ENCODE measurements around the gene RHOC. TPM values are rescaled to one million over a fixed set of nuclear protein-coding genes. Genes with fewer than 3 reads are reported as not detected.

The RHOC gene
- total and polyA plus RNA-seq, 8 donors: 44.0 to 105 (median 73.8) TPM

DNA sequence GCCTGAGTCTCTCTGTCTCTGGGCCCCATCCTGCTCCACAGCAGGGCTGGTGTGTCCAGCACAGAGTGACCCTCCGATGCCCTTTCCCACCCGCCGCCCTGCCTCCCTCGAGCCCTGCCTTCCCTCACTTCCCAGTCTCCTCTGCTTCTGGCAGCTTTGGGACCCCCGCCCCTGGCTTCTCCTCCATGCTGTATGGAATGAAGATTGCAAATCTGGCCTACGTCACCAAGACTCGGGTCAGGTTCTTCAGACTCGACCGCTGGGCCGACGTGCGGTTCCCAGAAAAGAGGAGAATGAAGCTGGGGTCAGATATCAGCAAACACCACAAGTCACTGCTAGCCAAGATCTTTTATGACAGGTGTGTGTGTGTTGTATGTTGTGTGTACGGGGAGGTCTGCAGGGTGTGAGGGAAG is 18.1 kb downstream of the RHOC start:
- TF ChIP-seq, protein P1, sequence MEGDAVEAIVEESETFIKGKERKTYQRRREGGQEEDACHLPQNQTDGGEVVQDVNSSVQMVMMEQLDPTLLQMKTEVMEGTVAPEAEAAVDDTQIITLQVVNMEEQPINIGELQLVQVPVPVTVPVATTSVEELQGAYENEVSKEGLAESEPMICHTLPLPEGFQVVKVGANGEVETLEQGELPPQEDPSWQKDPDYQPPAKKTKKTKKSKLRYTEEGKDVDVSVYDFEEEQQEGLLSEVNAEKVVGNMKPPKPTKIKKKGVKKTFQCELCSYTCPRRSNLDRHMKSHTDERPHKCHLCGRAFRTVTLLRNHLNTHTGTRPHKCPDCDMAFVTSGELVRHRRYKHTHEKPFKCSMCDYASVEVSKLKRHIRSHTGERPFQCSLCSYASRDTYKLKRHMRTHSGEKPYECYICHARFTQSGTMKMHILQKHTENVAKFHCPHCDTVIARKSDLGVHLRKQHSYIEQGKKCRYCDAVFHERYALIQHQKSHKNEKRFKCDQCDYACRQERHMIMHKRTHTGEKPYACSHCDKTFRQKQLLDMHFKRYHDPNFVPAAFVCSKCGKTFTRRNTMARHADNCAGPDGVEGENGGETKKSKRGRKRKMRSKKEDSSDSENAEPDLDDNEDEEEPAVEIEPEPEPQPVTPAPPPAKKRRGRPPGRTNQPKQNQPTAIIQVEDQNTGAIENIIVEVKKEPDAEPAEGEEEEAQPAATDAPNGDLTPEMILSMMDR (IDR thresholded peaks at IDR 0.05): no peak
- intact Hi-C loops (cut with DNase I): no loop called here
- no peak overlapping the region for H3K27ac ChIP-seq
- WGBS, 2 donors: 90 to 91% methylated on average over 13 of the region's 13 CpGs
- no peaks in the 10 kb centered on the region for H3K27me3 ChIP-seq
- ATAC-seq (peak in 1 of 4 donors; percentile 22), FAIRE-seq (no peak), DNase-seq (no peak)
- H3K4me3 ChIP-seq: no peak overlapping the region
- no peaks in the 10 kb centered on the region for H3K9me3 ChIP-seq
- no peaks in the 10 kb centered on the region for H3K4me1 ChIP-seq
- H3K36me3 ChIP-seq: peaks cover 3 to 19% (median 6%) of the 10 kb centered on the region in 3 donors

DNA sequence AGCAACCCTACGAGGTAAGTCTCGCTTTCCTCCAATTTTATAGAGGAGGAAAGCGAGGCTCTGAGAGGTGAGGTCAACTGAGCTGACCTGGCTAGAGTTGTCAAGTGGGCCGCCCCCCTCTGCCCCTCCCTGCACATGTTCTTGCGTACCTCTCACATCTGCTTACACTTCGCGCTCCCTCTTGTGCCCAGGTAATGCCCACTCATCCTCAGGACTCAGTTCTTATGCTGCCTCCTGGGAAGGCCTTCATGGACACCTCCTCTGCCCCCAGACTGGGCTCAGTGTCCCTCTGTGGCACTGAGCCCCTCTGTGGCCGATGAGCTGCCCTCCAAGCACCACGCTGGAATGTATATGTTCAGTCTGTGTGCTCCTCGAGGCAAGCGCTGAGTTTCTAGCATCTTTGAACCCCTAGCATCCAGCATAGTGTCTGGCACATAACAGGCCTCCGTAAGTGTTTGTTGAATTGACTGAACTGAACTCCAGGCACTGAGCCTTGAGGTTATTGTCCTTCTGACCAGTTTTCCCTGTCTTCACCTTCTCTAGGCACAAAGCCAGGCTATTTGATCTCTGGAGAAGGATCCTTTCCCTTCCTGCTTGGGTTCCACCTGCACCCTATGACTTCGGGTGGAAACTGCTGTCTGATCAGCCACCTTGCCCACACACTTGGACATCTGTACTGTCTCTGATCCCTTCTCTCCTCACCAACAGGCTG is 19.0 kb downstream of the RHOC start:
- Histone ChIP-seq H3K9me3 (no peaks in the 10 kb centered on the region), H3K4me1 (no peaks in the 10 kb centered on the region), H3K27ac (no peak overlapping the region), H3K4me3 (no peak overlapping the region), H3K27me3 (no peaks in the 10 kb centered on the region), H3K36me3 (peaks cover 3 to 17% (median 4%) of the 10 kb centered on the region in 3 donors)
- FAIRE-seq: no peak
- intact Hi-C loops (cut with DNase I): no loop called here
- DNase-seq: no peak
- no peak for ATAC-seq
- TF ChIP-seq, protein P1 (IDR thresholded peaks at IDR 0.05): no peak
- 87 to 91% methylated on average over 13 of the region's 13 CpGs for WGBS, 2 donors

GRCh38 chr1:112687361-112687760 is 19.6 kb downstream of the RHOC start:
- no peak for FAIRE-seq

DNA sequence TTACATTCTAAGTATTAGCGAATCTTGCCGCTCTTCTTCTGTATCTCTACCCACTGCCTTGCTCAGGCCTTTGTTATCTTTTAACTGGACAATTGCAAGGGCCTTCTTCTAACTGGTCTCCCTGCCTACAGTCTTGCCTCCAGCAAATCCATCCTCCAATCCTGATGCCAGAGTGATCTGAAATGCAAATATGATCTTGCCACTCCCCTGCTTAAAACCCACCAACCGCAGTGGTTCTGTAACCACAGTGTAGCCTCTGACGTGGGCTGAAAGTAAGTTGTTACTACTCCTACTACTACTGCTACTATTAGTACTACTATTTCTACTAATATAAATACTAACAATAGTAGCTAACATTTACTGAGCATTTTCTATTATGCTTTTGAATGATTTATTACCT is 20.1 kb downstream of the RHOC start:
- no peaks in the 10 kb centered on the region for H3K27me3 ChIP-seq
- H3K4me3 ChIP-seq: no peak overlapping the region
- DNase-seq (no peak), FAIRE-seq (no peak), ATAC-seq (no peak)
- no peaks in the 10 kb centered on the region for H3K4me1 ChIP-seq
- peaks cover 0 to 9% (median 0%) of the 10 kb centered on the region in 3 donors for H3K36me3 ChIP-seq
- TF ChIP-seq, protein P1 (IDR thresholded peaks at IDR 0.05): no peak
- H3K9me3 ChIP-seq: no peaks in the 10 kb centered on the region
- 91 to 96% methylated on average over 4 of the region's 4 CpGs for WGBS, 2 donors
- intact Hi-C loops (cut with DNase I): no loop called here
- no peak overlapping the region for H3K27ac ChIP-seq

More at GRCh38 chr1:112687361-112687760, 19.6 kb downstream of the RHOC start:
- intact Hi-C loops (cut with DNase I): no loop called here
- Histone ChIP-seq H3K27me3 (no peaks in the 10 kb centered on the region), H3K27ac (no peak overlapping the region), H3K4me3 (no peak overlapping the region), H3K9me3 (no peaks in the 10 kb centered on the region), H3K4me1 (no peaks in the 10 kb centered on the region), H3K36me3 (peaks cover 0 to 11% (median 3%) of the 10 kb centered on the region in 3 donors)
- TF ChIP-seq, protein P1 (IDR thresholded peaks at IDR 0.05): no peak
- DNase-seq: no peak
- 72 to 87% methylated on average over 4 of the region's 4 CpGs for WGBS, 2 donors
- no peak for ATAC-seq

DNA sequence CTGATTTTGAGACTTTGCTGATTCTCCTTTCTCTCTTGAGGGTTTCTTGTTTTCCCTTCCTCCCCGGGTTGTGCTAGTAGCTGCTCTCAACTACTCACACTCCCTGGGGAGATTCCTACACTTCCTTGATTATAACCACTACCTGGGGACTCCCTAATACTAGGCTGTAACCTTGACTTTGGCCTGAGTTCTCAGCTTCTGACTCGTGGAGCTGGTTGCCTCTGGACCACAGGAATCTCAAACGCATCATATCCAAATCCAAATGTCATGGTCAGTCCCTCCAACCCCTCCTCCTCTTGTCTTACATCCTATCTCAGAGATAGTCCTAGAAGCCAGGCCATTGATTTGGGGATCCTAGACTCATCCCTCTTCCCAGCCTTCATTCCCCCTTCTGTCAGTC is 20.5 kb downstream of the RHOC start:
- Histone ChIP-seq H3K9me3 (no peaks in the 10 kb centered on the region), H3K4me3 (no peak overlapping the region), H3K27me3 (no peaks in the 10 kb centered on the region), H3K4me1 (no peaks in the 10 kb centered on the region), H3K27ac (no peak overlapping the region), H3K36me3 (peaks cover 0 to 9% (median 0%) of the 10 kb centered on the region in 3 donors)
- intact Hi-C loops (cut with DNase I): no loop called here
- FAIRE-seq (no peak), DNase-seq (no peak), ATAC-seq (no peak)
- TF ChIP-seq, protein P1 (IDR thresholded peaks at IDR 0.05): no peak
- WGBS, 2 donors: 58 to 69% methylated on average over 3 of the region's 3 CpGs

All from pancreas (tissue), 10 donors.